HepG2 (cell line): ENCODE data around the gene SDC1. TPM values are rescaled to one million over a fixed set of nuclear protein-coding genes. Genes with fewer than 3 reads are reported as not detected.

Experiments used
- GABPA ChIP-seq, 2 experiments: IDR thresholded peaks; 2 replicates each; pipeline ENCODE4 v1.6.1; 2011 to 2016; ENCODE audit warnings: low read depth in 2 of 2, low read length in 1 of 2, missing biosample characterization in 1 of 2, missing genetic modification characterization in 1 of 2
- MED13 ChIP-seq: sonication (generic); formaldehyde crosslinking; IDR thresholded peaks from 2 replicates; pipeline ENCODE4 v1.5.0; 2020; ENCODE audit warnings: missing genetic modification reagents
- TOPORS ChIP-seq: sonication (generic); formaldehyde crosslinking; IDR thresholded peaks from 2 replicates; pipeline ENCODE4 v1.8.0; 2023; ENCODE audit warnings: mild to moderate bottlenecking, missing genetic modification reagents
- ZFP90 ChIP-seq: sonication (generic); formaldehyde crosslinking; IDR thresholded peaks from 2 replicates; pipeline ENCODE4 v1.8.0; 2022; ENCODE audit warnings: missing genetic modification reagents, mild to moderate bottlenecking, inconsistent platforms, borderline replicate concordance
- ZNF10 ChIP-seq: sonication (generic); formaldehyde crosslinking; IDR thresholded peaks from 2 replicates; pipeline ENCODE4 v1.4.0; 2020; ENCODE audit warnings: mild to moderate bottlenecking, low read depth, missing genetic modification reagents, borderline replicate concordance
- ZNF296 ChIP-seq: sonication (generic); formaldehyde crosslinking; conservative IDR thresholded peaks from 2 replicates; pipeline ENCODE4 v1.5.0; 2020; ENCODE audit warnings: mild to moderate bottlenecking, missing genetic modification reagents
- ZNF460 ChIP-seq: sonication (generic); formaldehyde crosslinking; IDR thresholded peaks from 2 replicates; pipeline ENCODE4 v1.5.1; 2020; ENCODE audit warnings: missing genetic modification reagents, mild to moderate bottlenecking, borderline replicate concordance
- ZNF709 ChIP-seq: sonication (generic); formaldehyde crosslinking; IDR thresholded peaks from 2 replicates; pipeline ENCODE4 v1.5.0; 2020; ENCODE audit warnings: mild to moderate bottlenecking, missing genetic modification reagents
- ZNF891 ChIP-seq: sonication (generic); formaldehyde crosslinking; IDR thresholded peaks from 2 replicates; pipeline ENCODE4 v1.5.0; 2020; ENCODE audit warnings: mild to moderate bottlenecking, missing genetic modification reagents
- polyA plus RNA-seq, 8 experiments: library from polyadenylated mRNA; depleted of rRNA in 3 of 8; stranded (reverse) in 7 of 8; unstranded in 1 of 8; fragments of >200 nt; fragmentation: Illumina TruSeq in 4 of 8; extraction: Trizol in 4 of 8; gene quantifications; 2 replicates each; pipeline versions ENCODE4 v1.2.1 to v1.2.3, GENCODE V29; 2011 to 2016; ENCODE audit warnings: low read depth in 4 of 8, missing spikeins in 1 of 8, mixed read lengths in 1 of 8; ENCODE audit not compliant: insufficient read depth in 1 of 8
- total RNA-seq, 5 experiments: library from RNA; depleted of rRNA; stranded (reverse); fragments of >200 nt; fragmentation: Illumina TruSeq; extraction: Trizol; gene quantifications; 2 replicates each; pipeline ENCODE4 v1.2.3, GENCODE V29; 2016; ENCODE audit warnings: low read depth in 1 of 5
- TF ChIP-seq, protein P1 (sequence below): sonication (generic); formaldehyde crosslinking; IDR thresholded peaks from 2 replicates; pipeline ENCODE4 v1.4.0; 2020; ENCODE audit warnings: missing genetic modification reagents
- TF ChIP-seq, protein P2 (sequence below): sonication (generic); formaldehyde crosslinking; IDR thresholded peaks from 2 replicates; pipeline ENCODE4 v1.8.0; 2022; ENCODE audit warnings: missing genetic modification reagents, low read depth, mild to moderate bottlenecking, borderline replicate concordance

Gene SDC1
- total and polyA plus RNA-seq, 2 of the 13 experiments (the other 11 are each of a cell fraction or from before 2014, with no cell fraction given) = 108 to 119 TPM

DNA sequence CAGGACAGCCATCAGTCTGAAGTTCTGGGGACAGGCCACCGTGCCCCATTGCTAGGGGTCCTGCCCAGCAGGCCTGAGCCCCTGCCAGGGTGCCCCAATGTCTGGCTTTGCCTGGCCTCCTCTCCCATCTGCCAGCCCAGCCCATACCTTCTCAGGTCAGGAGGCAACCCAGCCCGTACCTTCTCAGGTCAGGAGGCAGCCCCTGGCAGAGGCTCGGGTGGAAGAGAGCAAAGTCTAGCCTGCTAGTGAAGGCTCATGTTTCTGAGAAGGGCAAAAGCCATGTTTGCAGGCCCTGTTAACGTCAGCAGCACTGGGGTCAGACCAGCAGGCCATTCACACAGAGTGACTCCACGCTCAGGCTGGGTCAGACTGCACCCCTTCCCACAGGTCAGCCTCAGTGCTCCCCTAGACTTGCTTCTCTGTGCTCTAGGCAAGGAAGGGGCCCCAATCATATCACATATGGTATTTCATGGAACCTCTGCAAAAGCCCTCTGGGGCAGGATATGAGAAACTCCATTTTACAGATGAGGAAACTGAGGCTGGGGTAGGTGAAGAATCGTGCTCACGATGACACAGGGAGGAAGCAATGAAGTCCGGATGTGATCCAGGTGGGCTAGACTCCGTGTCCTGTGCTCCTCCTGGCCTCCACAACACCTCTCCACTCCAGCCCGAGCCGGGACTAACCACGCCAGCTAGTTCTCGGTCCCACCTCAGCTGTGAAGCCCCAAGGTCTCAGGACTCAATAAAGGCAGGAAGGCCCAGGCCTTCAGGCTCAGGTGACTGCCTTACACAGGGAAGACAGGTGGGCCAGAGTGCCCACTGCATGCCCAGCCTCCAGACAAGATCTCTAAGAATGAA is 9.5 kb downstream of the SDC1 start (continued):
- TF ChIP-seq, protein P1, sequence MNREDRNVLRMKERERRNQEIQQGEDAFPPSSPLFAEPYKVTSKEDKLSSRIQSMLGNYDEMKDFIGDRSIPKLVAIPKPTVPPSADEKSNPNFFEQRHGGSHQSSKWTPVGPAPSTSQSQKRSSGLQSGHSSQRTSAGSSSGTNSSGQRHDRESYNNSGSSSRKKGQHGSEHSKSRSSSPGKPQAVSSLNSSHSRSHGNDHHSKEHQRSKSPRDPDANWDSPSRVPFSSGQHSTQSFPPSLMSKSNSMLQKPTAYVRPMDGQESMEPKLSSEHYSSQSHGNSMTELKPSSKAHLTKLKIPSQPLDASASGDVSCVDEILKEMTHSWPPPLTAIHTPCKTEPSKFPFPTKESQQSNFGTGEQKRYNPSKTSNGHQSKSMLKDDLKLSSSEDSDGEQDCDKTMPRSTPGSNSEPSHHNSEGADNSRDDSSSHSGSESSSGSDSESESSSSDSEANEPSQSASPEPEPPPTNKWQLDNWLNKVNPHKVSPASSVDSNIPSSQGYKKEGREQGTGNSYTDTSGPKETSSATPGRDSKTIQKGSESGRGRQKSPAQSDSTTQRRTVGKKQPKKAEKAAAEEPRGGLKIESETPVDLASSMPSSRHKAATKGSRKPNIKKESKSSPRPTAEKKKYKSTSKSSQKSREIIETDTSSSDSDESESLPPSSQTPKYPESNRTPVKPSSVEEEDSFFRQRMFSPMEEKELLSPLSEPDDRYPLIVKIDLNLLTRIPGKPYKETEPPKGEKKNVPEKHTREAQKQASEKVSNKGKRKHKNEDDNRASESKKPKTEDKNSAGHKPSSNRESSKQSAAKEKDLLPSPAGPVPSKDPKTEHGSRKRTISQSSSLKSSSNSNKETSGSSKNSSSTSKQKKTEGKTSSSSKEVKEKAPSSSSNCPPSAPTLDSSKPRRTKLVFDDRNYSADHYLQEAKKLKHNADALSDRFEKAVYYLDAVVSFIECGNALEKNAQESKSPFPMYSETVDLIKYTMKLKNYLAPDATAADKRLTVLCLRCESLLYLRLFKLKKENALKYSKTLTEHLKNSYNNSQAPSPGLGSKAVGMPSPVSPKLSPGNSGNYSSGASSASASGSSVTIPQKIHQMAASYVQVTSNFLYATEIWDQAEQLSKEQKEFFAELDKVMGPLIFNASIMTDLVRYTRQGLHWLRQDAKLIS = no peak
- TF ChIP-seq ZNF891 (CRISPR knock-in tag) (no peak), ZNF10 (CRISPR knock-in tag) (no peak), ZFP90 (peak; percentile 73; the same call in 1 of the 2 replicates), MED13 (no peak; the same call in 1 of the 2 replicates), ZNF296 (CRISPR knock-in tag) (no peak), GABPA (IDR thresholded peaks at IDR 0.05; ENCODE audit: low read depth, low read length) (no peak), GABPA (CRISPR knock-in tag; IDR thresholded peaks at IDR 0.05; ENCODE audit: low read depth) (no peak), TOPORS (peak; percentile 50; the same call in 1 of the 2 replicates), ZNF709 (CRISPR knock-in tag) (no peak), ZNF460 (CRISPR knock-in tag) (no peak; the same call in 1 of the 2 replicates)
- TF ChIP-seq, protein P2, sequence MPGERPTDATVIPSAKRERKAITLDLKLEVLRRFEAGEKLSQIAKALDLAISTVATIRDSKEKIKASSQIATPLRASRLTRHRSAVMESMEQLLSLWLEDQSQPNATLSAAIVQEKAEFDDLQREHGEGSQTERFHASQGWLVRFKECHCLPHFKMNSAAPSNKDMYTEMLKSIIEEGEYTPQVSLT = no peak
- TF ChIP-seq, all 625 proteins: peak for 321
